Measurements from ENCODE around the gene ERN2. TPM values are rescaled to one million over a fixed set of nuclear protein-coding genes. Genes with fewer than 3 reads are reported as not detected.
A peak's percentile ranks its signal among the peaks of the same experiment; 100 is the strongest.

The ERN2 gene
- total and polyA plus RNA-seq, 2 of the 13 experiments (the other 11 are each of a cell fraction or from before 2014, with no cell fraction given), result 2.2 to 3.5 TPM

DNA sequence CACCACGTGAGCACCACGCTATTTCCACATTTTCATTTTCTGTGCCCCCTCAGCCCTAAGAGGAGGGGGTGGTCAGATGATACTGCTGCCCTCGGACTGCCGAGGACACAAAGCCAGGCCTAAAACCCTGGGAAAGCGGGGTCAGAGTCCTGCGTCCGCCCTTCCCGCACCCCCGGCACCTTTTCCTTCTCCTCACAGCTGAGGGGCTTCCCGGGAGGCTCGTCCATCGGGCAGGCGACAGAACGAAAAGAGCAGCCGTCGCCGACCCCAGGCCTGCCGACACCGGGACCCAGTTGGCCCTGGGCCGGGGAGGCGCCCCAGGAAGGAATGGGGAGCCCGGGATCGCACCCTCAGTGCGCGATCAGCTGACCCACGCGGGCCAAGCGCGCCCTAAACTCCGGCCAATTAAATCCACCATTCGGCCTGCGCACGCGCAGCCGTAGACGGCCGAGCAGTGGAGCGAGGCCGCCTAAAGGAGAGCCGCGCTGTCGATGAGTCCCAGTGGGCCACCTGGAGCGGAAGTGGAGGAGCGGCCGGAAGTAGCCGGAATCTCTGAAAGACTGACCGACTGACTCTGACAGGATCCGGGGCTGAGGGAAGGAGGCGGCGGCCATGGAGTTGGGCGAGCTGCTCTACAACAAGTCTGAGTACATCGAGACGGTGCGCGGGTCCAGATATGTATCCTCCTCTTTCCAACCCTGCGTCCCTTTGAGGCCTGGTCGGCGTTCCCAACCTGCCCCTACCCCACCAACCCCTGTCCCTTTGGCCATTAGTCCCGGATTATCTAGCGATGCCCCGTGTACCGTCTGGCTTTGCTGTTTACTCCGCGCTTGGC, 71.9 kb downstream of the ERN2 start, which contains the start of the genes DCTN5 and PALB2 (continued):
- TF ChIP-seq KIAA2018 (CRISPR knock-in tag; IDR thresholded peaks at IDR 0.05; ENCODE audit: borderline replicate concordance), result no peak
- peak; percentile 96 for TF ChIP-seq ZNF232 (CRISPR knock-in tag; IDR thresholded peaks at IDR 0.05; ENCODE audit: borderline replicate concordance)
- TF ChIP-seq, protein P1, sequence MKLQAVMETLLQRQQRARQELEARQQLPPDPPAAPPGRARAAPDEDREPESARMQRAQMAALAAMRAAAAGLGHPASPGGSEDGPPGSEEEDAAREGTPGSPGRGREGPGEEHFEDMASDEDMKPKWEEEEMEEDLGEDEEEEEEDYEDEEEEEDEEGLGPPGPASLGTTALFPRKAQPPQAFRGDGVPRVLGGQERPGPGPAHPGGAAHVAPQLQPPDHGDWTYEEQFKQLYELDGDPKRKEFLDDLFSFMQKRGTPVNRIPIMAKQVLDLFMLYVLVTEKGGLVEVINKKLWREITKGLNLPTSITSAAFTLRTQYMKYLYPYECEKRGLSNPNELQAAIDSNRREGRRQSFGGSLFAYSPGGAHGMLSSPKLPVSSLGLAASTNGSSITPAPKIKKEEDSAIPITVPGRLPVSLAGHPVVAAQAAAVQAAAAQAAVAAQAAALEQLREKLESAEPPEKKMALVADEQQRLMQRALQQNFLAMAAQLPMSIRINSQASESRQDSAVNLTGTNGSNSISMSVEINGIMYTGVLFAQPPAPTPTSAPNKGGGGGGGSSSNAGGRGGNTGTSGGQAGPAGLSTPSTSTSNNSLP (IDR thresholded peaks at IDR 0.05; ENCODE audit: low read depth, low read length), result peak; percentile 90
- TF ChIP-seq SRSF4 (IDR thresholded peaks at IDR 0.05; ENCODE audit: low read depth, low read length, poor library complexity, severe bottlenecking), result no peak
- peak; percentile 85 for TF ChIP-seq ZNF777 (CRISPR knock-in tag; IDR thresholded peaks at IDR 0.05)
- peak; percentile 83 for TF ChIP-seq CREB1 (IDR thresholded peaks at IDR 0.05)
- TF ChIP-seq CREB1 (CRISPR knock-in tag; IDR thresholded peaks at IDR 0.05), result peak; percentile 86
- TF ChIP-seq, protein P2, sequence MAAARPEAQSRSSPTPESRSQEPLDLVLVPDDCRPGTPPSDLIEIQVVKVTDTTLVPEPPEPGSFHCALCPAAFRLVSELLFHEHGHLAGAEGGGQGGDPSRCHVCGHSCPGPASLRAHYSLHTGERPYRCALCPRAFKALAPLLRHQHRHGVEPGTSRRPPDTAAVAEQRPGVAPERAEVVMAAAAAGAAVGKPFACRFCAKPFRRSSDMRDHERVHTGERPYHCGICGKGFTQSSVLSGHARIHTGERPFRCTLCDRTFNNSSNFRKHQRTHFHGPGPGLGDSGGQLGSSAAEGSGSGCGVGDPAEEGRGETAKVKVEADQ (CRISPR knock-in tag; IDR thresholded peaks at IDR 0.05; ENCODE audit: borderline replicate concordance), result peak; percentile 71
- TF ChIP-seq YY1 (IDR thresholded peaks at IDR 0.05; ENCODE audit: insufficient read depth, insufficient replicate concordance, low read depth, low read length), result peak; percentile 94
- peak; percentile 73; the same call in 1 of the 2 replicates for TF ChIP-seq NFE2L1 (CRISPR knock-in tag; IDR thresholded peaks at IDR 0.05; ENCODE audit: borderline replicate concordance)
- TF ChIP-seq HNRNPL (IDR thresholded peaks at IDR 0.05; ENCODE audit: low read depth, low read length), result peak; percentile 51; the same call in 1 of the 2 replicates
- 0 out of 2 replicates have a peak, but pooled peaks have one; percentile 80 for TF ChIP-seq SETDB1 (CRISPR knock-in tag; IDR thresholded peaks at IDR 0.05; ENCODE audit: borderline replicate concordance)
- 0 out of 2 replicates have a peak, but pooled peaks have one; percentile 45 for TF ChIP-seq CHD2 (IDR thresholded peaks at IDR 0.05; ENCODE audit: low read depth, low read length)
- TF ChIP-seq PPARG (CRISPR knock-in tag; conservative IDR thresholded peaks at IDR 0.05), result peak; percentile 79
- no peak for TF ChIP-seq SMARCE1 (IDR thresholded peaks at IDR 0.05; ENCODE audit: borderline replicate concordance)
- TF ChIP-seq HNRNPUL1 (IDR thresholded peaks at IDR 0.05; ENCODE audit: low read depth, low read length), result peak; percentile 68; the same call in 1 of the 2 replicates
- TF ChIP-seq ZNF441 (CRISPR knock-in tag; IDR thresholded peaks at IDR 0.05; ENCODE audit: borderline replicate concordance), result peak; percentile 93
- peak; percentile 89 for TF ChIP-seq SP4 (CRISPR knock-in tag; IDR thresholded peaks at IDR 0.05)

Data from HepG2 (cell line).